IPS-11a (cell line): ENCODE data around the gene ZNF48.

Source experiments
- H3K4me3 ChIP-seq: one replicate; pipeline ENCODE4 v1.5.1; 2013; ENCODE audit warnings: low read depth, low read length, control low read depth

The ZNF48 gene

DNA sequence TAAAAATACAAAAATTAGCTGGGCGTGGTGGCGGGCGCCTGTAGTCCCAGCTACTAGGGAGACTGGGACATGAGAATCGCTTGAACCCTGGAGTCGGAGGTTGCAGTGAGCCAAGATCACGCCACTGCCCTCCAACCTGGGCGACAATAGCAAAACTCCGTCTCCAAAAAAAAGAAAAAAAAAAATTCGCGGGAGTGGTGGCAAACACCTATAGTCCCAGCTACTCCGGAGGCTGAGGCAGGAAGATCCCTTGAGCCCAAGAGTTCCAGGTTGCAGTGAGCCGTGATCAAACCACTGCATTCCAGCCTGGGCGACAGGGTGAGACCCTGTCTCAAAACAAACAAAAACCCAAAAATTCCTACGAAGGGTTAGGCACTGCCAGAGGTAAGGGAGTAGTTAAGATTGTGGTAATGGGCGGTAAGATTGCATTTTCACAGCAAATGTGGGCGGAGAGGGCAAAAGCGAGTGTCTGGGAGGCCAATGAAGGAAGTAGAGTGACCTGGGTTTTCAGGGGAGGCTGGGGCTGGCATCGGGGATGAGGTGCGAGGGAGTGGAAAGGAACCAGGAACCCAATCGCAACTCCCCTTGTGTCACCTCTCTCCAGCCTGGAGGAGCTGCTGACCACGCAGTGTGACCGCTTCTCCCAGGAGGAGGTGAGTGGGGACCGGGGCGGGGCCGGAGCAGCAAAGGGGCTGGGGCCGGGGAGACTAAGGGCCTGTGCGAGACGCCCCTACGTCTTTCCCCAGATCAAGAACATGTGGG, 18.0 kb upstream of the ZNF48 start:
- peak overlapping the region; percentile 29 for H3K4me3 ChIP-seq

DNA sequence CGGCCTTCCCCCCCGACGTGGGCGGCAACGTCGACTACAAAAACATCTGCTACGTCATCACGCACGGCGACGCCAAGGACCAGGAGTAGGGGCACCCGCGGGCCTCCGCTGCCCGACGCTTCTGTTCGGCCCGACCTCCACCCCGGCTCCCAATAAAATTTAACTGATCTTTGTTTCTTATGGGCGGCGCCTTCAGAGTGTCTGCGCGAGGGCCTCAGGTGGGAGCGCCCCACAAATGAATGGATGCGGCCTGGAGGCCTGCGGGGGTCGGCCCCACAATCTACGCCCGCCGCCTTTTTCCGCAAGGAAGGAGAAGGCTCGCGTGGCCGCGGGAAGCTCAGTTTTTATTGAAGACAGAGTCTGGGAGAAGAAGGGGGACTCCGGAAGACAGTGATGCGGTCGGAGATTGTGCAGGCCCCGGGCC, 17.4 kb upstream of the ZNF48 start:
- H3K4me3 ChIP-seq, result peak overlapping the region; percentile 48

DNA sequence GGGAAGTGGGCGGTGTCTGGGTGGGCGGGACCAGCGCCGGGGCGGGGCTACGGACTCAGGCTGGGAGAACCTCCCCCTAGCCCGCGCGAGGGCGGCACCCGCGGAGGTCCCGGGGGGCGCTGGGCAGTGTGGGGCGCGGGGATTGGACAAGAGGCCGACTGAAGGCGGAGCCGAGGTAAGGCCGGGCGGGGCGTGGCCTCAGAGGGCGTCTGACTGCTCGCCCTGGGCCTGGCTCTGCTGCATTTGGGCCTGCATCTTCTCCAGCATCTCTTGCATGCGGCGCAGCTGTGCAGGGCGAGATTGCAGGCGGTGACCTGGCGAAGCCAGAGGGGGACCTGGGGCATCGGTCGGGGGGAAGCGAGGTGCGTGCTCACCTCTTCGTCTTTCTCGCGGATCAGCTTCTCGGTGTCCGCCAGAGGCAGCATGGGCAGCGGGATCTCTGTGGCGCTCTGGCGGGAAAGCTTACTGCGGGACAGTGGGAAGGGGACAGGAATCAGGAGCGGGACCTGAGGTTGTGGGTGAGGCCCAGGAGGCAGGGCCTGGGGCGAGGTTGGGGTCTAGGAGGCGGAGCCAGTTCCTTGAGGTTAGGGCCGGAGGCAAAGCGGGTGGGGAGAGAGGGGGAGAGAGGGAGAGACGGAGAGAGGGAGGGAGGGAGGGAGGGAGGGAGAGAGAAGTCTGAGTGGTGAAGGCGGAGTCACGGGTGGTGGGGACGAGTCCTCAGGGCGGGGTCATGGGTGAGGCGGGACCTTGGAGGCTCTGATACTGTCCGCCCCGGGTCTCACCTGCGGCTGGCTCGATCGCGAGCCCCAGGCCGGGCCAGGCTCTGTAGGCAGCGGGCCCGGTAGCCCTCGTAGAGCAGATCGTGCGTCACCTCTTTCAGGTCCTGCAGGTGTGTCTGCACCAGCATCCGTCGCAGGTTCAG, 16.7 kb upstream of the ZNF48 start:
- H3K4me3 ChIP-seq, result peak overlapping the region; percentile 48

GRCh38 chr16:30379158-30379783, 15.9 kb upstream of the ZNF48 start:
- peak overlapping the region; percentile 37 for H3K4me3 ChIP-seq

GRCh38 chr16:30380072-30380802, 15.0 kb upstream of the ZNF48 start:
- no peak overlapping the region for H3K4me3 ChIP-seq

DNA sequence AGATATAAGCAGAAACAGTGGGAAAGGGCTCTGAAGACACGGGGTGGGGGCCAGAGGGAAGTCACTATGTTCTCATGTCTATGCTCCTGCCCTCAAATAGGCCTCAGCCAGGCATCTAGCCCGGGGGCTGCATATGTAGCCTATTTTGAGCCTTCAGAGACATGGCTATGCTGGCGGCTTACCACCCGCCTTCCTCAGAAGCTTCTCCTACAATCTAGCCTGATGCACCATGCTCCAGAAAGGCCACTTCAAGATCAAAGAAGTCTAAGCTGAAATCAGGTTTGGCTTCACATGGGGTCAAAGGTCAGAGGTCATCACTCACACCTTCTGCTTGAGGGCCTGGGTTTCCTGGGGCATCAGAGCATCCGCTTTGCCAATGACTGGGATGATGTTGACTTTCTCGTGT, 14.4 kb upstream of the ZNF48 start:
- no peak overlapping the region for H3K4me3 ChIP-seq

GRCh38 chr16:30381291-30382041, 13.8 kb upstream of the ZNF48 start:
- no peak overlapping the region for H3K4me3 ChIP-seq

GRCh38 chr16:30382111-30382881, 12.9 kb upstream of the ZNF48 start, which contains the start of gene SEPTIN1:
Gene SEPTIN1 (minus strand): TSS chr16:30382561. CDS start chr16:30382542, 19 bp downstream.
- no peak within 1 kb of the TSS for H3K4me3 ChIP-seq

DNA sequence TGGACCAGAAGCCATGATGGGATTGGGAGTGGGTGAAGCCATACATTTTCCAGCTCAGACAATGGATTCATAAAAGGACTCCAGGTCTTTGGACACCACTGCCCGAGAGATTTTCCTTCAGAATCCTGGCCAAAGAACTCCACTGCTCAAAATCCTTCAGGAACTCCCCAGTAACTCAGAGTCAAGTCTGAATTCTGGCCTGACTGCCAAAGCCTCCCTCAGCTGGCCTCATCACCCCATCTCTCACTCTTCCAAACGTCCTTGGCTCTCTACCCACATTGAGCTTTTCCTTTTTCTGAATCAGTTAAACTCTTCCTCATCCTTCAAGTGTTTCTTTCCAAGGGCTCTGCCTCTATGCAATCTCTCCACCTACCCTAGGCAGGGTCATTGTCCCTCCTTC, 11.7 kb upstream of the ZNF48 start:
- no peak overlapping the region for H3K4me3 ChIP-seq

- H3K4me3 ChIP-seq, result peak overlapping the region; percentile 86
Observed at GRCh38 chr16:30394592-30395154, 547 bp upstream of the ZNF48 start.

GRCh38 chr16:30395992-30396585, 869 bp downstream of the ZNF48 start:
- peak overlapping the region; percentile 86 for H3K4me3 ChIP-seq

DNA sequence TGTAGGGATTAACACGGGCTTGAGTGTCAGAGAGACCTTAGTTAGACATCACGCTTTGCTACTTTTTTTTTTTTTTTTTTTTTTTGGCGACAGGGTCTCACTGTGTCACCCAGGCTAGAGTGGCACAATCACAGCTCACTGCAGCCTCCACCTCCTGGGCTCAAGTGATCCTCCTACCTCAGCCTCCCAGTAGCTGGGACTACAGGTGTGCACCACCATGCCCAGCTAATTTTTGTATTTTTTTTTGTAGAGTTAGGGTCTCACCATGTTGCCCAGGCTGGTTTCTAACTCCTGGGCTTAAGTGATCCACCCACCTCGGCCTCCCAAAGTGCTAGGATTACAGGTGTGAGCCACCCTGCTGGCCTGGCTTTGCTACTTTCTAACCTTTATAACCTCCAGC, 1.4 kb downstream of the ZNF48 start:
- peak overlapping the region; percentile 86 for H3K4me3 ChIP-seq

DNA sequence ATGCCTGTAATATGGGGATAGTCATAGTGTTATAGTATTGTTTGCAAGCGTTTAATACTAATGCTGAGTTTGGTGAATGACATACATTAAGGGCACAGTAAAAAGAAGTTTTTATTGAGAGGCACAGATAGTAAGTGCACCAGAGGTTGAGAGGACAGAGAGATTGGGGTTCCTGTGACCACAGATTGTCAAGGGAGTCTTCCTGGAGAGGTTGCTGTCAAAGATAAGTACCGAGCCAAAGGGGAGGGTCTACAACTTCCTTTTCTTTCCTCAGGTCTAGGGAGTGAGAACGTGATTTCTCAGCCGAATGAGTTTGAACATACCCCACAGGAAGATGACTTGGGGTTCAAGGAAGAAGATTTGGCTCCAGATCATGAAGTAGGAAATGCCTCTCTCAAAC, 1.8 kb downstream of the ZNF48 start:
- no peak overlapping the region for H3K4me3 ChIP-seq

- H3K4me3 ChIP-seq, result no peak overlapping the region
Observed at GRCh38 chr16:30397776-30398660, 2.8 kb downstream of the ZNF48 start.

GRCh38 chr16:30398661-30399434, 3.6 kb downstream of the ZNF48 start:
- H3K4me3 ChIP-seq, result no peak overlapping the region

DNA sequence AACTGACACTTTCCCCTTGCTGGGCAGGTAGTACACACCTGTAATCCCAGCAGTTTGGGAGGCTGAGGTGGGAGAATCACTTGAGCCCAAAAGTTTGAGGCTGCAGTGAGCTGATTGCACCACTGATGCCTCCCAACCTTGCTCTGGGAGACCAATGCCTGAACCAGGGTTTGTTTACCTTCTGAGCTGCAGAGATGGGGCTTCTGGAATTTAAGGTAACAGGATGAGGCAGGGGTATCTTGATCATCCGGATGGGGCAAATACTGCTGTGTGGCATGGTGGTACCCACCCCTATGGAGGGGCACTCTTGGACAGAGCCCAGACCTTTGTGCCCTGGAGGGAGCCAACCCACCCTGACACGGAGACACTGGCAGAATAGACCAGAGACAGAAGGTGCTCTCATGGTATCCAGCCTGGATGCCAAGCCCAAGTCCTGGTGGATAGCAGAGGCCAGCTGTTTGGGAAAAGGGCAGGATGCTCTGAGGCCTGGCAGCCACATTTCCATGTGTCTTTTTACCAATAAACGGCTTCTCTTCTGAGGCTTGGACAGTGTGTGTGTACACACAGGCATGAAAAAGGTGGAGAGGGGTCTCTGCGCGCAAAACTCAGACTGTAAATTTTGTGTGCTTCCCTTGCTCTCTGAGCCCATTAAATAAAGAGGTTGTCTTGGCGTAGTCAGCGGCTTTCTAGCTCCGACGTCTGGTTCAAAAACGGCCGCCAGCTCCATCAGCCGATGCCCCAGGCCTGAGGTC, 4.4 kb downstream of the ZNF48 start:
- H3K4me3 ChIP-seq, result peak overlapping the region; percentile 47
